ENCODE data around the gene ZNF423.

DNA sequence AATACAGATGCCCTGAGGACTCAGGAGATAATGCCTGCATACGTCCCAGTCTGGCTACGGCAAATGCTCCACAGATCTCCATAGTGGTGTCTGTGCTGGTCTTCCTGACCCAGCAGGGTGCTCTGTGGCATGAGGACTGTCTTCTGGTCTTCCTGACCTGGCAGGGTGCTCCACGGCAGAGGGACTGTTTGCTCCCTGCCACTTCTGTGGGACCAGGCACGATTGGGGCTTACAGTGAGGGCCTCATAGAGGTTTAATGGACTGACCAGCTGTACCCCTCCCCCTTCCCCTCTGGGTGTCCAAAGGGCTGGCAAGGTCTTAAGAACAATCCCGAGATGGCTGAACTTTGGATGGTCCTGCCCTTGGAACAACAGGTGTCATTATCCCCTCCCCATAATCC is 359.3 kb downstream of the ZNF423 start:
- TF ChIP-seq, protein P1, sequence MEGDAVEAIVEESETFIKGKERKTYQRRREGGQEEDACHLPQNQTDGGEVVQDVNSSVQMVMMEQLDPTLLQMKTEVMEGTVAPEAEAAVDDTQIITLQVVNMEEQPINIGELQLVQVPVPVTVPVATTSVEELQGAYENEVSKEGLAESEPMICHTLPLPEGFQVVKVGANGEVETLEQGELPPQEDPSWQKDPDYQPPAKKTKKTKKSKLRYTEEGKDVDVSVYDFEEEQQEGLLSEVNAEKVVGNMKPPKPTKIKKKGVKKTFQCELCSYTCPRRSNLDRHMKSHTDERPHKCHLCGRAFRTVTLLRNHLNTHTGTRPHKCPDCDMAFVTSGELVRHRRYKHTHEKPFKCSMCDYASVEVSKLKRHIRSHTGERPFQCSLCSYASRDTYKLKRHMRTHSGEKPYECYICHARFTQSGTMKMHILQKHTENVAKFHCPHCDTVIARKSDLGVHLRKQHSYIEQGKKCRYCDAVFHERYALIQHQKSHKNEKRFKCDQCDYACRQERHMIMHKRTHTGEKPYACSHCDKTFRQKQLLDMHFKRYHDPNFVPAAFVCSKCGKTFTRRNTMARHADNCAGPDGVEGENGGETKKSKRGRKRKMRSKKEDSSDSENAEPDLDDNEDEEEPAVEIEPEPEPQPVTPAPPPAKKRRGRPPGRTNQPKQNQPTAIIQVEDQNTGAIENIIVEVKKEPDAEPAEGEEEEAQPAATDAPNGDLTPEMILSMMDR (IDR thresholded peaks at IDR 0.05), result no peak
- TF ChIP-seq POLR2A (IDR thresholded peaks at IDR 0.05), result no peak

Measured in lower leg skin (tissue), 3 donors.